HG03103 (cell line): ENCODE data around the gene SLC16A11.
"Not testable (repeated sequence)": the region's sequence is repeated elsewhere in the genome, so short reads cannot be mapped to it uniquely, and the experiment has no call there.

ENCODE experiments used
- ATAC-seq: cut with Tn5 transposase; IDR thresholded peaks from one replicate; pipeline ENCODE4 v1.9.1; 2021; ENCODE audit warnings: low read depth; ENCODE audit not compliant: unreplicated experiment

The SLC16A11 gene

DNA sequence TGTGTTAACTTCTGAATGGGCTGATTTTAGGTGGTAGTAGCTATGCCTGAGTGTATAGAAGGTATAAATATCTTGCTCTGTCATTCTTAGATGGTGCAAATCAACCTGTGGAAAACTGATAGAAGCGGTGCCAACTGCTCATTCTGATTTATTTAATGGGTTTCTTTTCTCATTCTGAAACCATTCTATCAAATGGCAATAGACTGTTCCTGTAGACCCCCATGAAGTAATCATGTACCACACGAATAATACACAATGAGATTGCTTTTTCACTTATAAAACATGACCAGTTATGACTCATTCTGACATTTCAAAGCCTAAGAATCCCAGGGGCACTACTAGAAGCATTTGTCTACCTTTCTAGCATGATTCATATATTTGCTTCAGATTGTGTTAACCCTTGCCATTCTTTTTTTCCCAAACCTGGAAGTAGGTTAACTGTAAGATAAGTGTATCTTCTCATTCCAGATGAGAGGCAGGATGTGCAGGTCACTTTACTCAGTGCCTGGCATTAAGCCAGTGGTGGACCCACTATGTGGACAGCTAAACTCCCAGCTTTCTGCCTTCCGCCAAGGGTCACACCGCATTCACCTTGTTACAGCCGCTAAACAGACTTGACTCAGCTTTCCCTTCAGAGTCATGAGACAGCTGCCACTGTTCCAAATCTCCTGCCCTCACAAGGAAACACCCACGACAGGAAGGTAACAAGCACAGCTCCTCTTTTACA lies 16.4 kb upstream of the SLC16A11 start:
- ATAC-seq: no peak

DNA sequence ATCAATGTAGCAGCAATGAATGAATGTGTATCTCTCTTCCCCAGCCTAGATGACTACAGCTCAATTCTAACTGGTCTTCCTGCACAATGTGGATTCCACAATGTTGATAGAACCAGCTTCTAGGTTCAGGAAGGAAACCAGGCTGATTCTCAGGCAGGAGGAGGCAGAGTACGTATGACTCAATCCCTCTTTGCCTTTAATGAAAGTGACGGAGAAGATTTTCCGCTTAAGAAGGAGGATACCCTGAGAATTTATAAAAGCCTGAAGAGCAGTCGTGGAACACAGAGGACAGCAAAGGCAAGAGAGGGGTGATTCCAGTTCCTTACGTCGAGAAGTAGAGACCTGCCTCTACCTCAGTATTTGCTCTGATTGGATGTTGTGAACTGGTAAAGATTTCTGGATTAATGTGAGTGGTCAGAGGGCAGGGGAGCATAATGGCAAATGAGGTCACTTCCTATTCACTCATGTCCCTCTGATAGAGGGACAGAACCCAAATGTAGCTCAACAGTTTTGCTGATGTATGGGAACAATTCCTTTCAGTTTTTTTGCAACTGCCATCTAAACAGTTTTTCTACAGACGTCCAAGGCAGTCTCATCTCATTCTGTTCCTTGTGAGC lies 15.0 kb upstream of the SLC16A11 start:
- no peak for ATAC-seq

DNA sequence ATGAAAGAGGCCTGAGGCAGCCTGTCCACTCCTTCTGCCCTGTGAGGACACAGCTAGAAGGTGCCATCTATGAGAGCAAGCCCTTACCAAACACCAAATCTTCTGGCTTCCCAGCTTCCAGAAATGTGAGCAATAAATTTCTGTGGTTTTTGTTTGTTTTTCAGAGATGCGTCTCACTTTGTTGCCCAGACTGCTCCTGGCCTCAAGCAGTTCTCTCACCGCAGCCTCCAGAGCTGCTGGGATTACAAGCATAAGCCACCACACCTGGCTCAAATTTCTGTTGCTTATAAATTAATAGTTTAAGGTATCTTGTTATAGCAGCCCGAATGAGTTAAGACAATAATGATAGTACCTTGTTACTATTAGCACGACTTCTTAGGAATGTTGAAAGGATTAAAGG lies 12.5 kb upstream of the SLC16A11 start:
- no peak for ATAC-seq

DNA sequence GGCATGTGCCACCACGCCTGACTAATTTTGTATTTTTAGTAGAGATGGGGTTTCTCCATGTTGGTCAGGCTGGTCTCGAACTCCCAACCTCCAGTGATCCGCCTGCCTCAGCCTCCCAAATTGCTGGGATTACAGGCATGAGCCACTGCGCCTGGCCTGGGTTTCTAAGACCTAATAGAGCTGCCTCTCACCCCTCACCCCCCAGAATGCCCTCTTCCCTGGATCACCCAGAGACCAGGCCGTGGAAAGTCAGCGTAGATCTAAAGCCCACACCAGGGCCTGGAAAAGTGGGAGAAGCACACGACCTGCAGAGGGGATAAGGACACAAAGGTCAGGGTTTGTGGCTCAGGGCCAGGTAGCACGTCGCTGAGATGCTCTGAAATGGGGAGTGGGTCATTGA lies 6.7 kb upstream of the SLC16A11 start:
- ATAC-seq: not testable (repeated sequence)

DNA sequence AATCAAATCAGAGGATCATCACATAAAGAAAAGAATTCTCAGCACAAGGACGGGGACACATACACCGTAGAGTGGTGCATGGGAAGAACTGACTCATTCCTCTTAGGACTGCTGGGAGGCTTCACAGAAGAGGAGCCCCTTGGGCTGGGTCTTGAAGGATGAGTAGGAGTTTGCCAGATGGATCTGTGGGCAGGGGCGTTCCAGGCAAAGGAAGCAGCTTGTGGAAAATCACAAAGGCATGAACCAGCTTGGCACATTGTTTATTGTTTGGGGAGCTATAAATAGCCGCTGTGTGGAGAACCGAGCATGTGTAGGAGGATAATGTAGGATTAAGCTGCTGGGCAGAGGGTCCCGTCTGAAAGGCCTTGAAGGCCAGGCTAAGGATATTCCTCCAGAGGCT lies 5.1 kb upstream of the SLC16A11 start:
- ATAC-seq: no peak

DNA sequence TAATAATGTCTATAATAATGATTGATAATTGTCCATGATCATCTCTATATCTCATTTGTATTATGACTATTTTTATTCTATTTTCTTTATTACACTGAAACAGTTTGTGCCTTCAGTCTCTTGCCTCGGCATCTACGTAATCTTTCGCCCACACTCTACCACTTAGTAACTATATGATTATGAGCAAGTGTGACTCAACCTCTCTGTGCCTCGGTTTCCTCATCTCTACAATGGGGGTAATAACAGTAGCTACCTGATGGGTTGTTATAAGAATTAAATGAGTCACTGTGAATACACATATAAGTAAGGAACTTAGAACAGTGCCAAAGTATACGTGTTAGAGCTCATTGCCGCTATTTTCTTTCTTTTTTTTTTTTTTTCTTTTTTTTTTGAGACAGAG lies 3.7 kb upstream of the SLC16A11 start:
- no peak for ATAC-seq

DNA sequence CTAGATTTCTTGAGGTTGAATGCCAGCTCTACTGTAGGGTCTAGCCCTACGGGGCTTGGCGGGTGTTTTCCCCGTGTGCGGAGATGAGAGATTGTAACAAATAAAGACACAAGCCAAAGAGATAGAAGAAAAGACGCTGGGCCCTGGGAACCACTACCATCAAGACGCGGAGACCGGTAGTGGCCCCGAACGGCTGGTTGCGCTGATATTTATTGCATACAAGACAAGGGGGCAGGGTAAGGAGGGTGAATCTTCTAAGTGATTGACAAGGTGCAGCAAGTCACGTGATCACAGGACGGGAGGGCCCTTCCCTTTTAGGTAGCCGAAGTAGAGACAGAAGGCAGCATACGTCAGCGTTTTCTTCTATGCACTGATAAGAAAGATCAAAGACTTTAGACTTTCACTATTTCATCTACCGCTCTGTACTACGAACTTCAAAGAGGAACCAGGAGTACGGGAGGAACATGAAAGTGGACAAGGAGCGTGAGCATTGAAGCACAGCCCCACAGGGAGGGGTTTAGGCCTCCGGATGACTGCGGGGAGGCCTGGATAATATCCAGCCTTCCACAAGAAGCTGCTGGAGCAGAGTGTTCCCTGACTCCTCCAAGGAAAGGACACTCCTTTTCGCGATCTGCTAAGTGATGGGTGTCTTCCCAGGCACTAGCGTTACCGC lies 3.0 kb upstream of the SLC16A11 start:
- not testable (repeated sequence) for ATAC-seq

DNA sequence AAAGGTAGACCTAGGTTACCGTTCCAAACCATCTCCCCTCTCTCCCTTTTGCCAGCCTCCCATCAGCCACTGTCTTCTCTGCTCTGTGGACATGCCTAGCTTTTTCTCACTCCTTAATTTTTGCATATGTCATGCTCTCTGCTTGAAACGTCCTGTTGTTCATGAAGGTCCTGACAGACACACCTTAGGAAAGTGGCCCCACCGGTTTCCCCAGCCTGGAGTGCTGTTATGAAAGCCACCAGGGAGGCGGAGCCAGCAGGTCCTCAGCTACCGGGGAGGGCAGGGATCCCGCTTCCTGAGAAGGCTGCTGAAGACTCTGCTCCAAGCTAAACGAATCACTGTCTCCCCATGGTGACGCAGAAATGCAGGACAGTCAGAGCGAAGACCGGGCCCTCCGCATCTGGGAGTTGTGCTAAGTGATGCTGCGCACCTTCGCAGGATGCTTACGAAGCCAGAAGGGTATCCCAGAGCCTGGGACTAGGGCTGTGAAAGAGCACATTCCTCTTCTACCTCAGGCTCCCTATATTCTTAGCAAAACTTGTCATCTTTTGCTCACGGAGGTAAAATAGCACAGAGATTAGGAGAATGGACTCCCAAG lies 2.3 kb upstream of the SLC16A11 start:
- ATAC-seq: no peak

DNA sequence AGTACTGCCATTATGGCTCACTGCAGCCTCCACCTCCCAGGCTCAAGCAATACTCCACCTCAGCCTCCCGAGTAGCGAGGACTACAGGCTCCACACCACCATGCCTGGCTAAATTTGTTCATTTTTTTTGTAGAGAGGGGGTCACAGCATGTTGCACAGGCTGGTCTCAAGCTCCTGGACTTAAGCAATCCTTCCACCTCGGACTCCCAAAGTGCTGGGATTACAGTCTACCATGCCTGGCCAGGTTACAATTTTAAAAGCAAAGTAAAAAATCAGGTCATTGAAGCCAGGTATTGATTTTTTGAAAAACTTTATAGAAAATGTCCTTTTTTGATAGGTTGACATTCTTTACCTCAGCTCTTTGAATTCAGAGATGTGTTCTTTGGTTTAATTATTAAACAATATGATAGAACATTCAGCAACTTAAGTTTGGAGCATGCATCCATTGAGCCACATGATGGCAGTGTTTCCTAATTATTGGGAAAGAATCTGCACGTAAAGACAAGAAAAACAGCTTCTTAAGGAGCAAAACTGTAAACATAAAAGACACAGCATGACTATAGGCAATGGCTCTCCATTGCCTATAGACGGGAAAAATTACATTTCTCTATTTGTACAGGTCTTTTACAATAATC lies 1.7 kb upstream of the SLC16A11 start:
- no peak for ATAC-seq

DNA sequence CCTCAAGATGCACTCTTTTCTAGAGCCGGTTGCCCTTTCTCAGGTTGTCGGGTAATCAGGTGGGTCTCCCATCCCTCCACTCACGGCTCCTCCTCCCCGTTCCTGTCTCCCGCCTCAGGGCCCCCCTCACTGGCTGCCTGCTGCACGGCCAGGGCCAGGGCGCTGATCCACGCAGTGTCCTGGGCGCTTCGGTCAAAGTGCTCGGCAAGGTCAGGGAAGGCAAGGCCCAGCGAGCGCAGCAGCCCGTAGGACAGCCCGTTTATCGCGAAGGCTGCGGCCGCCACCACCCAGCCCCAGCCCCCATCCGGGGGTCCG lies 753 bp downstream of the SLC16A11 start:
- no peak for ATAC-seq

DNA sequence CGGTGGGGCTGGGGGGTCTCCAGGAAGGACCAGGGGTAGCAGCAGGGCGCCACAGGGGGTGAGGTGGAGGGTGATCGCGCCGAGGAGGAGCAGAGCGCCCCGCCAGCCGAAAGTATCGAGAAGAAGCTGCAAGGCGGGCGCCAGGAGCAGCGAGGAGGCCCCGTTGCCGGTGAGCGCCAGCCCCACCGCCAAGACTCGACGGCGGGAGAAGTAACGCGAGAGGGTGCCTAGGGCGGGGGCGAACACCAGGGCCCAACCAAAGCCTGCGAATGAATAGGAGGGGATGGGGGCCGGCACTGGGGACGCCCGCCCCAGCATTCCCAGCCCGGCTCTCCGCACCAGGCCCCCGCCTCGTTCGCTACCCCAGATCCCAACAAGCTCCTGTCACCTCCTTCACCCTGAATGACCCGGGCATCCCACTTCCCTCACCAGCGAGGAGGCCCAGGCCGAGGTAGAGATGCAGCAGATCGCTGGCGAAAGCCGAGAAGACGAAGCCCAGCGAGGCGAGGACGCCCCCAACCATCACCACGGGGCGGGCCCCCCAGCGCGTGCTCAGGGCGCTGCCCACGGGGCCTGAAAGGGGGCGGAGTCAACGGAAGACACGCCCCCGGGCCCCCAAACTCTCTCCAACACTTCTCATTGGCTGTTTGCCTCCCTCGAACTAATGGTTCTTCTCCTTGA lies 1.3 kb downstream of the SLC16A11 start:
- no peak for ATAC-seq

DNA sequence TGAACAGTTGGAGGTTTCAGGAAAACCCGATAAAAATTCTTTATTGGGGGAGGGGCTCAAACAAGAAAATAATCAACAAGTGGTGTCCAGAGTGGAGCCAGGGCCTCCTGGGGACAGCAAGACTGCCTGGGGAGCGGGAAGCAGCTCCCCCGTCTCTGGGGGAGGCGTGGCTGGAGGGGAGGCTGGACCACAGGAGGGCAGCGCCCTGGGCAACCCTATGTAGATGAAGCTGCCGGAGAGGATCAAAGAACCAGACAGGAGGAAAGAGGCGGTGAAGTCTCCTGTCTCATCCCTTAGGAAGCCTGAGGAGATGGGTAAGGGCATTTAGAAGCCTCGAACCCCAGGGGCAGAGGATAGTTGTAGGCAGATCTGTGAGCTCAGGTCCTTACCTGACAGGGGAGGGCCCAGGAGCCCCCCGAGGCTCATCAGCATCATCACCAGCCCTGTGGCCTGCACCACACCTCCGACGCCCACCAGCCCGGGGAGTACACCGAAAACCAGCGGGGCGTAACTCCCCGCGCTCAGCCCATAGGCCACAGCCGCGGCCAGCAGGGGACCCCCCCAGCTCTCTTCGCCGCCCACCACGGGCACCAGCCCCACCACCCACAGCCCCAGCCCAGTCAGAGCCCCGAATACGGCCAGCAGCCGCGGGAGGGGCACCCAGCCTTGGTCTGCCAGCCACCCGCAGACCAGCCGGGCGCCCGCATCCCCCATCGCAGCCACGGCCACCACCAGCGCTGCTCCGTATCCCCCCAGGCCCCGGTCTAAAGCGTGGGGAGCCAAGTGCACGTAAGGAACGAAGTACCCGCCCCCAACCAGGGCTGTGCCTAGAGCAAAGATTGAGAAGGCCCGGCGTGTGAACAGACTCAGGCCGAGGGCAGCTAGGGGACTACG lies 2.0 kb downstream of the SLC16A11 start:
- ATAC-seq: no peak

DNA sequence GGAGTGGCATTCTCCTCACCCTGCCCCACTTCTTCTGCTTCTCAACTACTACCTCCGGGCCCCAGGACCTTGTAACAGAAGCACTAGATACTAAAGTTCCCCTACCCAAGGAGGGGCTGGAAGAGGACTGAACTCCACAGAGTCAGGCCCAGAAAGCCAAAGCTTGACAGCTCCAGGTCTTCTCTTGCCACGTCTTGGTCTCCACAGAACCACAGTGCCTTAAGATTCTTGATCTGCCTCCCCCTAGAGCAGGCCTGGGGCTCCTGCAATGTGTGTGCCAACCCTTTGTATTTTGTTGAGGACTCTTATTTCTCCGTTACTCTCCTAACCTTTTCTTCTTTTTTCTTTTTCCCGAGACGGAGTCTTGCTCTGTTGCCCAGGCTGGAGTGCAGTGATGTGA lies 4.1 kb downstream of the SLC16A11 start:
- no peak for ATAC-seq

DNA sequence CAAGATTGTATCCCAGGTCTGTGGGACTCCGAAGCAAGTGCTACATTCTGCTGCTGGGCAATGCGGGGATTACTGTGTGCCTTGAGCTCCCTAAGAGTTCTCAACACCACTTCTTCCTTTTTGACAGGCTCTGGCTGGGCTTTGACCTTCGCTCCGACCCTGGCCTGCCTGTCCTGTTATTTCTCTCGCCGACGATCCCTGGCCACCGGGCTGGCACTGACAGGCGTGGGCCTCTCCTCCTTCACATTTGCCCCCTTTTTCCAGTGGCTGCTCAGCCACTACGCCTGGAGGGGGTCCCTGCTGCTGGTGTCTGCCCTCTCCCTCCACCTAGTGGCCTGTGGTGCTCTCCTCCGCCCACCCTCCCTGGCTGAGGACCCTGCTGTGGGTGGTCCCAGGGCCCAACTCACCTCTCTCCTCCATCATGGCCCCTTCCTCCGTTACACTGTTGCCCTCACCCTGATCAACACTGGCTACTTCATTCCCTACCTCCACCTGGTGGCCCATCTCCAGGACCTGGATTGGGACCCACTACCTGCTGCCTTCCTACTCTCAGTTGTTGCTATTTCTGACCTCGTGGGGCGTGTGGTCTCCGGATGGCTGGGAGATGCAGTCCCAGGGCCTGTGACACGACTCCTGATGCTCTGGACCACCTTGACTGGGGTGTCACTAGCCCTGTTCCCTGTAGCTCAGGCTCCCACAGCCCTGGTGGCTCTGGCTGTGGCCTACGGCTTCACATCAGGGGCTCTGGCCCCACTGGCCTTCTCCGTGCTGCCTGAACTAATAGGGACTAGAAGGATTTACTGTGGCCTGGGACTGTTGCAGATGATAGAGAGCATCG lies 5.6 kb downstream of the SLC16A11 start:
- no peak for ATAC-seq

DNA sequence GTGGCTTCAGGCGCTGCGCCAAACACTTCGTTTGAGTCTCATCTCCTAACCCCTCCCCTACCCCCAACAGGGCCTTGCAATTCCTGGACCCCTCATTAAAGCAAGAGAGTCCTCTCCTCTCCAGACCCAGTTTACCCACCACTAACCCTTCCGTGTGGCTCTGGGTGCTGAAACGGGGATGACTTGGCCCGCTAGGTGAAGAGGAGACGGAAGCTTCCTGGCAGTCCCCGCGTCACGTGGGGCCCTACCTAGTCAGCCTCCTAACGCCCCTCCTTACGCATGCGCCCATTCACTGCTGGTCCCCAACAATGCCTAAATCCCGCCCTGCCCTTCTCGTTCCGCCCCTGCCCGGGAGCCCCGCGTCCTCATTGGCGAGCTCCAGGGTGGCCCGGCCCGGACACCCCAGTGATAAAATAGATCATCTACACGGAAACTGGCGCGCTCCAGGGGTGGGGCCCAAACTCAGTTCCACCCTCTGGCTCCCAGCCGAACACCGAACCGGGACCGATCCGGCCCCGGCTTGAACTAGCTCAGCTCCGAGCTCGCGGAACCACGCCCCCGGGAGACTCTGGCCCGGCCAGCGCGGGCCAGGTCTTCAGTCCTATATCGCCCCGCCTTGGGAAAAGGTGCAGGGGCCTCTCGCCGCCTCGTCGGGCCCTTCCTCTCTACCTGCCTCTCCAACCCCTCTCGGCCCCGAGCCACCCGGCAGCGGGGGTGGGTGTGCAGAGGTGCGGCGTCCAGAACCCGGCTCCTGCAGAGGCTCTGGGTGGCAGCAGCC lies 8.1 kb downstream of the SLC16A11 start, which contains the start of gene SLC16A13:
TSS of gene SLC16A13 (plus strand) at position 425 of the 778 bp plus-strand sequence. CDS start 368 bp downstream, outside the sequence.
- ATAC-seq: peak; percentile 85

DNA sequence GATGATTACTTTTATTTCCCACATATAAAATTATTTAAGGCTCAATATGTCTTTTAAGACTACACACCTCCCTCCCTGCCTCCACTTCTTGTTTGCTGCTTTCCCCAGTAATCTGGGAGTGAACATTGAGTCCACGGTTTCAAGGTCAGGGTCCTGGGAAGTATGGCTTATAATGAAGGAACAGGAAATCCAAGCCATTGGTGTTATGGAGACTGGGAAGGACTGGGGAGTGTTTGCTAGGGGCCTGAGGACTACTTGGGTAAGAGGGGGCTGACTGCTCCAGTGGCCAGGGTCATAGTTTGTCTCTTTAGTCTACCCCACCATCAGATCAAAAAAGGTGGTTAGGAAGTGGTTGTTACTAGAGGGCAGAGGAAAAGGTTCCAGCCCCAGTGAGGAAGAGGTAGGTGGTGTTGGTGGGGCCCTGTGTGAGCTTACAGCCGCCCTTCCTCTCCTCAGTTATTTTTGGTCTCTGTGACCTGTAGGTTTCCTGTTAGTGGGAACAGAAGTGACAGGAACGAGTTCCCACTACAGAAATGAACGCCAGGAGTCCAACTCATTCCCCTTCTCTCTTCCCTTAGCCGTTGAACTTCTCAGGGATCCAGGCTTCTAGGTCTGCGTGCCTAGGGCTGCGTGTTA lies 8.8 kb downstream of the SLC16A11 start:
- no peak for ATAC-seq

DNA sequence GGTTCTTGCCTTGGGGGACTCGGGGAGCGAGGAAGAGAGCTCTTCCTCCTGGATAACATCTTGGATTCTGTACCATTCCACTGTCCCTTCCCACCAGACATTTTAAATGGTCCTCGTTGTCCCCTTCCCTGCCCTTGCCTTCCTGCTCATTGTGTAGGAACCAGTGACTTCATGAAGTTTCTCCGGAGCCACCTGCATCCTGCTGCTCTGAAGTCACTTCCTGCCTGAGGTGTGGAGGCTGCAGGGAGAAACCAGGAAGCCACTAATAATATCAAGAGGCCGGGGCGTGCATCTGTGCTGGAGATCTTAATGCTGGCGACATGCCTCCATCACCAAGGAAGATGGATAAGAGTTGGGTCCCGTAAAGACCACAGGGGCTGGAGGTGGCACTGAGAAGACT lies 14.2 kb downstream of the SLC16A11 start:
- no peak for ATAC-seq
